SKM-1 treated with dmso at 0.1 percent for 144 hours (cell line): Measurements from ENCODE around the gene CCDC137.
"Not testable (repeated sequence)": the region's sequence is repeated elsewhere in the genome, so short reads cannot be mapped to it uniquely, and the experiment has no call there.

Source experiments
- DNase-seq: peaks from one replicate; lab custom pipeline; 2025; ENCODE audit not compliant: unreplicated experiment; lab: John Stamatoyannopoulos, UW

Gene CCDC137

DNA sequence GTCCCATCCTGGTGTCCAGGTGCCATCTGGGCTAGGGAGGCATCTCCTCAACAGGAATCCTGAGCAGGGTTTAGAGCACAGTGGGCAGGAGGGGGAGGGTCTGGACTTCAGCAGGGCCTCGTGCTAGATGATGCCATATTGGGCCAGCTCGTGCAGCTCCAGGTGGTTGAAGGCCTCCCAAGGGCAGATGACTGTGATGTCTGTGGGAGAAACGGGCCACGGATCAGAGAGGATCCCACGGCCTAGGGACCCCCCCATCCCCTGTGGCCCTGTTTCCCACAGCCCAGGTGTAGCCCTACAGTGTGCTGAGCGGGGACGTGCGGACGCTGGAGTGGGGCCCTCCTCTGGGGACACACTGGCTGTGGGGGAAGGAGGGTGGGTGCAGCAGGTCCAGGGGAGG lies 15.6 kb upstream of the CCDC137 start:
- DNase-seq, result no peak

DNA sequence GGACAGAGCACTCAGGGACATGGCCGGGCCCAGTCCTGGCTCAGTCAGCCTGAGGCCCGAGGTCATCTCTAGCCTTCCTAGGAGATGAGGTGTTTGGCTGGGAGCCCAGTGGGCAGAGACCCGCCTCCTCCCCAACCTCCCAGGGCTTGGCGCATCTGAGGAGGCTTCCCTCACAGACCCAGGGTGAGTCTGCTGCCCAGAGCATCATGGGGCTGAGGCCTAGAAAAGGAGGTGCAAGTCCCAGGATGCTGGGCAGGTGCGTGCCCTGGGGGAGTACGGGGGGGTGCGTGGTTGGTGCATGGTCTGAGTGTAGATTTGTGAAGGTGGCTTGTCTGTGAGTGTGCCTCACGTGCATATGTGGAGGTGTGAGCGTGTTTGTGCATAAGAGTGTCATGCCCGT lies 14.8 kb upstream of the CCDC137 start:
- no peak for DNase-seq

DNA sequence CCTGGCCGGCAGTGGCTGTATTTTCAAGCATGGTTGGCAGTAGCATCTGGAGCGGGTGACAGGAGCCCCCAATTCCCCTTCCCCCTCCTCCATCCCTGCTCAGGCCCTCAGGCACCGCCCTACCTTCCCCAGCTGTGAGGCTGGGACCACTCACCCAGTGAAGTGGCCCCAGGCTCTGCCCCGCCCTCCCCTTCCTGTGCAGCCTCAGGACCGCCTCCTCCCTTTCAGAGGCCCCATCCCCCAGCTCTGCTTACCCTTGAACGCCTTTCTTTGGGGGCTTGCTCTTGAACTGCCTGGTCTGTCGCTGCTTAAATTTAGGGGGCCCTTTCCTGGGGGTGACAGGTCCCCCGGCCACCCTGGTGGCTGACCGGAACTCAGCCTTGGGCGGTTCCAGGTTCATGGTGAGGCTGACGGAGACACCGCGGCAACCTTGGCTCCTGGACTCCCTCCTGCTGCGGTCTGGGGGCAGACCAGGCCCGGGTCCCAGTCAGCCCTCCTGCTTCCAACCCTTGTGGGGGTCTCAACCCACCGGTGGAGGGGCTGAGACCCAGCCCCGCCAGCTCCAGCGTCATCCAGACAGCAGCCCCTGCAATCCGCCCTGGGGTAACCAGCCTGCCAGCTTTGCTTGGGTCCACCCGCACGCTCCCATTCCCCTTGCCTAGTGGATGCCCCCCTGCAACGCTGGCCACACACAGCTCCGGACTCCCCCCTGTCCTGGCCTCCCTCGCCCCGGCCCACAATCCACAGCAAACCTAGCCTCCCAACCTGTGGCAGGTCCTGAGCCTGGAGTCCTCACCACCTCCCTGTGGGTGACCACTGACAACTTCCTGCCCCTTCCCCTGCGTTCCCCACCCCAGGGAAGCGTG lies 13.4 kb upstream of the CCDC137 start:
- no peak for DNase-seq

DNA sequence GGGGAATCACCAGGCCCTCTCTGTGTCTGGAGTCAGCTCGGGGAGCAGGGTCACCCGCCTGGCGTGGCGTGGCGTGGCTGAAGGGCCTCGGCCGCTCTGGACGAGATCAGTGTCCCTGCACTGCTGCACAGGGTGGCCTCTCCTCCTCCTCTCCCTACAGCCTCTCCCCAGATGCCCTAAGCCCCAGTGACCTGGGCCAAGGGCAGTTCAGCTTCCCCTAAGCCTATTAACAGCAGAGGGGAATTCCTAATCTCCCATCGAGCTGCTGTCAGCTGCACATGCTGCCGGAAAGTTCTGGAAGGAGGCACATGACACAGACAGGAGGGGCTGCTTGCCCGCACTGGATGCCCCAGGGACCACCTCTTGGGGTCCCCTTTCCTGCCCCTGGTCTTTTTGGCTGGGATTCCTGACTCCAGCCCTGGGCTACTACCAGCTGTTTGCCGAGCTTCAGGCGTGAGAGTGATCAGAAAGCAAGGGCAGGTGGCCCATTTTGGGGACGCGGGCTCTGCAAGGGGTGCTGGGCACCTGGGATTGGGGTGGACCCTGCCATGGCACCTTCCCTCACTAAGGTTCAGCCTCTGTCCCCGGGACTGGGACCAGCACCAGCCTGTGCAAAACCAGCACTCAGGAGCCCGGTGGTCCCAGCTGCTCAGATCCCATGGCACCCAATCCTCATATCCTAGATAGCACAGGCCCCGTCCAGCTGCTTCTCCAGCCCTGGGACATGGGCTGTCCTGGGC lies 11.0 kb upstream of the CCDC137 start:
- DNase-seq, result no peak

DNA sequence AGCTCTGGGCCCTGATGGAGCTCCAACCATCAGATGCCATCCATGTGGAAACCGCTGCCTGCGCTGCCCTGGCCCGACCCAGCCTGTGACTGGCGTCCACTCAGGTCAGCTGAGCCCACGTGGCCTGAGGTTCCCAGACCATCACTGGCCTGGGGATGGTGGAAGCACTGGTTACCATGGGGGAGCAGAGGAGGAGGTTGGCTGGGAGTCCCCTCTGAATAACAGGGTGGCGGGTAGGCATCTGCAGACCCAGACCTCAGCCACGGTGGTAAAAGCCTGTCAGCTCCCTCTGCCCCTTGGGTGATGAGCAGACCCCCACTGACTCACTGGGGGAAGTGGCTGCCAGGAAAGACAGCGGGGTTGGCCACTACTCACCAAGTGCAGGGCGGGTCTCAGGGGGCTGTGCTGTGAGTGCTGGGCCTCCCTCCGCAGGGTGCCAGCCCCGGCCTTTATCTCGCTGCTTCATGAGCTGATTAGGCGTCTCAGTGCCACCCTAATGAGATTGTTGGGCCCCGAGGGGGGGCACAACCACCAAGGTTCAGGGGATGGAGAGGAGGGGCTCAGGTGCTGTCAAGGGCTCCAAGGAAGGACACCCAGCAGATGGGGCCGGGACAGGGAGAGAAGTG lies 10.3 kb upstream of the CCDC137 start, which contains the start of gene PDE6G:
TSS of gene PDE6G (minus strand) at position 425 of the 626 bp plus-strand sequence. CDS start 3,237 bp downstream, outside the sequence.
- no peak for DNase-seq

DNA sequence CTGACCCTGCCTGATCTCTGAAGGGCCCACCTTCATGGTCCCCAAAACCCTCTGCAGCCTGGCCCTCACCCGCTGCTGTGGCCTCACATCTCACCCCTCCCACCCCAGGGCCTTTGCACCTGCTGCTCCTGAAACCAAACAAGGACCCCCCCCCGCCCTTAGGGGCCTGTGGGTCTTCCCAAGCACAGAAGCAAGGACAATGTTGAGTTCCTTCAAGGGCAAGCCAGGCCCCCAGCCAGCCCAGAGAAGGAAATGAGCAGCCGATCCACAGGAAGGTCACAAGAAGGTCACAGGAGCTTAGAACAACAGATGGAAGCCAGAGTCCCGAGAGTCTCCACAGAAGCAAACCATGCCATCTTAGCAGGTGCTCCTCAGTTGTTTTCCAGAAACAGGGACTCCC lies 9.7 kb upstream of the CCDC137 start:
- peak; percentile 49 for DNase-seq

DNA sequence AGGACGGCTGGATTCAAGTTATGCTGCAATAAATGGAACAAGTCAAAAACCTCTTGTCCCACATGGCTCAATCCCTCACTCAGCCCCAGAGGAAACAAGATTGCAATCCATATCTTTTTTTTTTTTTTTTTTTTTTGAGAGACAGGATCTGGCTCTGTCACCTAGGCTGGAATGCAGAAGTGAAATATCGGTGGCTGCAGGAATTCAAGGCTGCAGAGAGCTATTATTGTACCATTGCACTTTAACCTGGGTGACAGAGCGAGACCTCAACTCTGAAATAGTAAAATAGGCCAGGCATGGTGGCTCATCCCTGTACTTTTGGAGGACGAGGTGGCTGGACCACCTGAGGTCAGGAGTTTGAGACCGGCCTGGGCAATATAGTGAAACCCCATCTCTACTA lies 7.5 kb upstream of the CCDC137 start:
- DNase-seq, result no peak

DNA sequence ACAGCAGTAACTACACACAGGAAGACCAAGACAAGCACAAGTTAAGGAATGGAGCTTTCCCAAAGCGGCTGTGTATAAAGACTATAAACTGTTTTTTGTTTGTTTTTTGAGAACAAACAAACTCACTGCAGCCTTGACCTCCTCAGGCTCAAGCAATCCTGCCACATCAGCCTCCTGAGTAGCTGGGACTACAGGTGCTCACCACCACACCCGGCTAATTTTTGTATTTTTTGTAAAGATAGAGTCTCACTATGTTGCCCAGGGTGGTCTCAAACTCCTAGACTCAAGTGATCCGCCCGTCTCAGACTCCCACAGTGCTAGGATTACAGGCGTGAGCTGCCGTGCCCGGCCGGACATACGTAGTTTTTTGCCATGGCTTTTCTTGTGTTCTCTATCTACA lies 6.1 kb upstream of the CCDC137 start:
- DNase-seq, result no peak

DNA sequence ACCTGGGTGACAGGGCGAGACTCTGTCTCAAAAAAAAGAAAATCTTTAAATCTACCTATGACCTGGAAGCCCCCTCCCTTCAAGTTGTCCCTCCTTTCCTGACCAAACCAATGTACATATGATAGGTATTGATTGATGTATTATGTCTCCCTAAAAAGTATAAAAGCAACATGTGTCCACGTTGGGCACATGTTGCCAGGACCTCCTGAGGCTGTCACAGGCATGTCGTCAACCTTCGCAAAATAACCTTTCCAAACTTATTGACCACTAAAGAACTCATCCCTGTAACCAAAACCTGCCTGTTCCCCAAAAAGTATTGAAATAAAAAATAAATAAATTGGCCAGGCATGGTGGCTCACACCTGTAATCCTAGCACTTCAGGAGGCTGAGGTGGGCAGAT lies 4.5 kb upstream of the CCDC137 start:
- no peak for DNase-seq

DNA sequence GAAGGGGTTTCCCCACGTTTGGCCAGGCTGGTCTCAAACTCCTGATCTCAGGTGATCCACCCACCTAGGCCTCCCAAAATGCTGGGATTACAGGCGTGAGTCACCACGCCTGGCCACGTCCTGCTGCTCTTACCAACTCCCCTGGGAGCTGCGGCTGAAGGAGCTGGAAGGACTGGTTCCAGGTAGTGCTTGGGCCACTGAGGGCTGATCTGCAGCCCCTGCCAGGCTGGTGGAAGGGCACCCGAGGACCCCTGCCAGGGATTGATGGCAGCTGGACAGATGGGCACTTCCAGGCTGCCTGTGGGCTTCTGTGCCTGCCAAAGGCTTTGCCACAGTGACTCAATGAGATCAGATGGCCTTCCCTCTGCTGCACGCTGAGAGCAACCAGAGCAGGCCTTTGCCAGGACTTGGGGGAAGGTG lies 2.5 kb upstream of the CCDC137 start:
- no peak for DNase-seq

DNA sequence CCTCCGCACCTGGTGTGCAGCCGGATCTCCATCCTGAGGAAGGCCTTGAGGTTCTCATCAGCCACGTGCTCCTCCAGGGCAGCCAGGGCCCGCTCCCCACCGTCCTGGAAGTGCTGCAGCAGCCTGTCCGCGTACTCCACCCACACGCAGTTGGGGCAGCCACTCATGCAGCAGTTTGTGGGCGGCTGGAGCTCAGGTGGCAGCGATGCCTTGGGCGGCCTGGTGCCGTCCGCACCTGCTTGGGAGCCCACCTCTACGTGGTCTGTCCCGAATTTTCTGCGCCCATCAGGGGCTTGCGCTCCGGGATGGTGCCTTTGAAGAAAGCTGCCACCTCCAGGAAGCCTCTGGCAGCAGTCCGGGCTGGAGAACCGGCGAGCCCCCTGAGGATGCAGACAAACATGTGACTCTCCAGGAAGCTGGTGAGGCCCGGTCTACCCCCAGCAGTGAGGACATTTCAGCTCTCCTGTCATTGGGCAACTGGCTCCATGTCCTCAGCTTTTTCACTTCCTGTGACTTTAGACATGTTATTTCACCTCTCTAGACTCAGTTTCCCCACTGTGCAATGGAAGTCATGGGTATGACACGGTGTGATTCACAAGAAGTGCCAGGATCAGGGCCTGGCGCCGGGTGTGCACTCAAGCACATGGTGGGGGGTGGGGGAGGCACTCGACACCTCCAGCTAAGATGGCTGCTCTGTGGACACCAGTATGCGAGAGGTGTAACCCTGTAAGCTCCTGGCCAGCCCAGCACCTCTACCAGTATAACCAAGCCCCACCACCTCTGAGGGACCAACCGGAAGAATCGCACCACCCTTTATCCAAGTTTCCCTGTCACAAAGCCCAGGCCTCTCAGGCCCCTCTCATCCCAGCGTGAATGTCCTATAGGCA lies 1.1 kb upstream of the CCDC137 start:
- no peak for DNase-seq

DNA sequence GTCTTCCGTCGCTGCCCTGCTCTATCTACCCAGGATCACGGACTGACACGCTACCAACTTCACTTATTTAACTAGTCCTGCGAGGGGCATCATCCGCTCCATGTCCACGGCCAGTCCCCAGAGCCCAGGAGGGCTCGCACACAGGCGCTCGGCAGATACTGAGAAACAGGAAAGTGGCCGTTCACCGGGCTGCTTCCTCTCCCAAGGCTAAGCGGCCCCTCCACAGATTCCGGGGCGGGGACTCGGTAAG lies 520 bp upstream of the CCDC137 start:
- no peak for DNase-seq

DNA sequence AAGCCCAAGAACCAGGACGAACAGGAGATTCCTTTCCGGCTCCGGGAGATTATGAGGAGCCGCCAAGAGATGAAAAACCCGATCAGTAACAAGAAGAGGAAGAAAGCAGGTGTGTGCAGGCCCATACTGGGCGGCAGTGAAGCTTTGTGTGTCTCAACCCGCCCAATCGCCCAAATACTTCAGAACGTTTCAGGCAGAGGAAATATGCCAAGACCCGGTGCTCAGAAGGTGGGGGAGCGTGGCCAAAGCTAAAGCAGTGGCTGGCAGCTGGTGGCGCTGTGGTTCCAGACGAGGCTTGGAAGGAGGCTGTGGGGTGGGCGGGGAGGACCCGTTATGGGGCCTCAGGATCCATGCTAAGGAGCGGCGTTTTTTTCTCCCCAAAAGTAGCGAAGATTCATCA lies 1.2 kb downstream of the CCDC137 start:
- peak; percentile 16 for DNase-seq

DNA sequence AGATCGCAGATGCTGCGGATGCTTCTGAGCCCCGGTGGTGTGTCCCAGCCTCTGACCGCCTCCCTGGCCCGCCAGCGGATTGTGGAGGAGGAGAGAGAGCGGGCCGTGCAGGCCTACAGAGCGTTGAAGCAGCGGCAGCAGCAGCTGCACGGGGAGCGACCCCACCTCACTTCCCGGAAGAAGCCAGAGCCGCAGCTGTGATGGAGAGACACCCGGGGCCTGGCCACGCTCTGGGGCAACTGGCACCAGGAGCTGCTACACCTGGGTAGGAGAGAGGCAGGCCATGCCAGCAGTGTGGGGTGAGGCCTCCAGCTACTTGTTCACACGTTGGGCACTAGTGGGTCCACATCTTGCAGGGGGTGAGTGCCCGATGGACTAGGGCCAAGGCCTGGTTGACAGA lies 6.0 kb downstream of the CCDC137 start:
- no peak for DNase-seq

DNA sequence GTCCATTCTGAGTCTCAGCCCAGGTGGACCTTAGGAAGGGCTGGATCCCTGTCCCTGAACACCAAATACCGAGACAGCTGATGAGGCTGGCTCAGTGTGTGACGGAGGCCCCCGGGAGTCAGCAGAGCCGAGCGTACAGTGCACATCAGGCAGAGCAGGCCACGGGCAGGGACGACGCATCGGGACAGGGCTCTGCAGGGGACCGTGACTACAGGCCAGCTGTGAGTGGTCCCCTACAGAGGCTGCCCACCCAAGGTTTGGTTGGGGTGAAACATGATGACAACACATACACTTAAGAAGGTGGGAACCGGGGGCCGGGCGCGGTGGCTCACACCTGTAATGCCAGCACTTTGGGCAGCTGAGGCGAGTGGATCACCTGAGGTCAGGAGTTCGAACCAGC lies 6.4 kb downstream of the CCDC137 start:
- no peak for DNase-seq

DNA sequence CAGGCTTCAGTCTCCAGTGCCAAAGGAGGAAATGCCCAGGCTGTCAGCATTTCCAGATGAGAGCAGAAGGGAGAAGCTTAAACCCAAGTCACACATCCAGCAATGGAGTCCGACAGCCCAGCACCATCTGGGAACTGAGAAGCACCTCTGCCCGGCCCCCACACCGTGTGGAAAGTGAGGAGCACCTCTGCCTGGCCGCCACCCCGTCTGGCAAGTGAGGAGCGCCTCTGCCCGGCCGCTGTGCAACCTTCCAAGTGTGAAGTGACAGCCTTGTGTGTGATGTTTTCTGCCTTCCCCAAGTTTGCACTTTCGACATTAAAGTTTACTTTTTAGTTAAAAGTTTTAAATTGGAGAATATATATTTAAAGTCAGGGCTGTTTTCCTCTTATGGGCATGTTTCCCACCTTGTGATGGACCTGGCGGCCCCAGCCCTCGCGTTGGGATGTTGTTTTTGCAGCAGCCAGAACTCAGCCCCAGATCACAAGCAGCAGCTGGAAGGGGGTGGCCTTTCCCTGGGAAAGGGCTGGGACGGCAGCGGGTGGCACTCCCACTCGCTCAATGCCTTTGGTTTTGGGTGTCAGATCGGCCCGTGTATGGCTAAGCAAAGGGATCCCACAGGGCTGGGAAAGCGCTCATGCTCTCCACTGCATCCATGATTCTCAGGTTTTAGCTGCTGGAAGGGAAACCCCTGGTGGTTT lies 7.2 kb downstream of the CCDC137 start:
- DNase-seq, result no peak

DNA sequence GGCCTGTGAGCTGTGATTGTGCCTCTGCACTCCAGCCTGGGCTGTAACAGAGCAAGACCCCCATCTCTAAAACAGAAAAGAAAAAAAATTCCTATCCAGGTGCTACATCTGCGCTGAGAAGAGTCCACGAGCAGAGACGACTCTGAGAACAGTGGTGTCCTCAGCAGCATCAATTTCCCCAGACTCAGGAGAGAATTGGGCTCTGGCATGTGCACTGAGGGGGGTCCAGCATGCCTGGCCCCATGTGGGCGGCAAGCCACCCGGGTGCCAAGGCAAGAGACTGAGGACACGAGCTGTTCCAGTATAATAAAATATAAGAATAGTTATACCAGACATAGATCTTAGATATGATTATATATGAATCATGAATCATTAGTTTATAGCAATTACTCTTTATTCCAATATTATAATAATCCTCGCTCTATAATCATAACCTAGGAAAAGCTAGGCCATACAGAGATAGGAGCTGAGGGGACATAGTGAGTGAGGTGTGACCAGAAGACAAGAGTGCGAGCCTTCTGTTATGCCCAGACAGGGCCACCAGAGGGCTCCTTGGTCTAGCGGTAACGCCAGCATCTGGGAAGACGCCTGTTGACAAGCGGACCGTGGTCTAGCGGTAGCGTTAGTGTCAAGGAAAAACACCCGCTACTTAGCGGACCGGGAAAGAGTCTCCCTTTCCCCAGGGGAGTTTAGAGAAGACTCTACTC lies 9.1 kb downstream of the CCDC137 start:
- not testable (repeated sequence) for DNase-seq

DNA sequence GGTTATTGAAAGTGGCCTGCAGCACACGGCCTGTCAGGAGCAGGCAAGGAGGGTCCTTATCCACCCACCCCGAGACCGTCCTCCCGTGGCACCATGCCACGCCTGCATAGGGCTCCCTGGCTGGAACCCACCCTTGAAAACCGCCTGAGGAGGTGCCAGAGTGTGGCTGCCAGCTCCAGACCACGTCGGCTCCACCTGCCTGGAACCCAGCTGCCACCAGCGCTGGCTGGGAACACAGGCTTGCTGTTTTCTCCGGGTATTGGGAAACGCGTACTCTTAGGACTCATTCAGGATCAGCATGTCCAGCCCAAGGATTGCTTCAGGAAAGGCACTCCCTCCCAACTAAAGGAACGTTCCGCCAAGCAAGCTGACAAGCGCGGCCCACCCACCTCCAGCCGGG lies 10.4 kb downstream of the CCDC137 start:
- DNase-seq, result no peak

DNA sequence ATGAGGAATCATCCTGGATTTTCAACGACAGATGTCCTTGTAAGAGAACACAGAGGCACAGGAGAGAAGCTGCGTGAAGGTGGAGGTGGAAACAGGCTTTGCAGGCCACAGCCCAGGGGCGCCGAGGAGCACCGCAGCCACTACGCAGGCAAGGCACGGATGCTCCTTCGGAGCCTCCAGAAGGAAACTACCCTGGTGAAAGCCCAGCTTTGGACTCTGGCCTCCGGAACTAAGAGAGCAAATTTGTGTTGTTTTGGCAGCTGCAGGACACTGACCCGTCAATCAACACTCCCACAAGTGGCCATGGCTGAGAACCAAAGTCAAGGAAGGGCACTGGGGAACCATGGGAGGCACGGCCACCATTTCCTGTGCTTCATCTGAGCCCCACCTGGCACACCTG lies 13.6 kb downstream of the CCDC137 start:
- DNase-seq, result no peak

DNA sequence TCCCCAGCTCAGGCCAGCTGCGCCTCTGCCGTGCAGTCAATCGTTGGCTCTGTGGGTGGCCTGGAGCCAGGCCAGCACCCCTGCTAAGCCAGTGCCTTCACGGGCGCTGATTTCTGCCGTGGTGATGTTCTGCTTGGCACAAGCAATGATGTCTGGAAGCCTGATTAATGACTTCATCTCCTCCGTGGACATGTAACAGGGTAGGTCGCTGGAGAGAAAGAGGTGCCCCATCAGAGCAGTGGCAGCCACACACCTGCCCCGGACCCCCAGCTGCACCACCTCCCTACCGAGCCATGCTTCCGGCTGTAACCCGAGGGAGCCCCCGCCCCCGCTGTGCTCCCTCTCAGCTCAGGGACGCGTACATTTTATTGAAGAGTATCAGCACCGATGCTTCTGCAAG lies 15.1 kb downstream of the CCDC137 start:
- no peak for DNase-seq
